ENCODE data around the gene PCAT6.

DNA sequence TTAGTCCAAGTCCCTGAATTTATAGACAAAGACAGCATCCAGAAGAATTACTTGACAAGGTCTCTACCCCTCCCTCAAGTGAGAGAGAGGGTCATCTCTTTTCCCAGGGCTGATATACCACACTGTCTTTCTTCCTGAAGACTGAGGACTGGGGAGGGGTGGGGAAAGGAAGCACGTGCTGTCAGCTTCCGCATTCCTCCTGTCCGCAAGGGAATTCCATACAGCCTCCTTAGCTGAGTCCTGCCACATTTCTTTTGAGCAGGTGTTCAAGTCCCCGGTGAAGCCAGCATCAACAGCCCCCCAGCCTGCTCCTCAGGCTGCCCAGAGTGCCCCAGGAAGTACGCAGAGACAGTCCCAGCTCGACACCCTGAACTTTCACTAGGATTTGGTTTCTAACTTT lies 34.2 kb downstream of the PCAT6 start:
- TF ChIP-seq, protein P1, sequence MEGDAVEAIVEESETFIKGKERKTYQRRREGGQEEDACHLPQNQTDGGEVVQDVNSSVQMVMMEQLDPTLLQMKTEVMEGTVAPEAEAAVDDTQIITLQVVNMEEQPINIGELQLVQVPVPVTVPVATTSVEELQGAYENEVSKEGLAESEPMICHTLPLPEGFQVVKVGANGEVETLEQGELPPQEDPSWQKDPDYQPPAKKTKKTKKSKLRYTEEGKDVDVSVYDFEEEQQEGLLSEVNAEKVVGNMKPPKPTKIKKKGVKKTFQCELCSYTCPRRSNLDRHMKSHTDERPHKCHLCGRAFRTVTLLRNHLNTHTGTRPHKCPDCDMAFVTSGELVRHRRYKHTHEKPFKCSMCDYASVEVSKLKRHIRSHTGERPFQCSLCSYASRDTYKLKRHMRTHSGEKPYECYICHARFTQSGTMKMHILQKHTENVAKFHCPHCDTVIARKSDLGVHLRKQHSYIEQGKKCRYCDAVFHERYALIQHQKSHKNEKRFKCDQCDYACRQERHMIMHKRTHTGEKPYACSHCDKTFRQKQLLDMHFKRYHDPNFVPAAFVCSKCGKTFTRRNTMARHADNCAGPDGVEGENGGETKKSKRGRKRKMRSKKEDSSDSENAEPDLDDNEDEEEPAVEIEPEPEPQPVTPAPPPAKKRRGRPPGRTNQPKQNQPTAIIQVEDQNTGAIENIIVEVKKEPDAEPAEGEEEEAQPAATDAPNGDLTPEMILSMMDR (IDR thresholded peaks at IDR 0.05) = no peak
- TF ChIP-seq EZH2 (IDR thresholded peaks at IDR 0.05; ENCODE audit: borderline replicate concordance, insufficient read depth, low read depth, low read length, poor library complexity, severe bottlenecking) = no peak
